Endothelial cell (in vitro differentiated cells): Measurements from ENCODE around the gene ACTR10. TPM values are rescaled to one million over a fixed set of nuclear protein-coding genes. Genes with fewer than 3 reads are reported as not detected.

Experiments used
- DNase-seq: peaks from one replicate; pipeline ENCODE4 v3.0.0; 2021; ENCODE audit warnings: low spot score
- H3K27ac Mint-ChIP-seq: one replicate; pipeline ENCODE4 v1.8.0; 2021; ENCODE audit warnings: mixed read lengths, inconsistent platforms; ENCODE audit not compliant: unreplicated experiment
- H3K27me3 Mint-ChIP-seq: one replicate; pipeline ENCODE4 v1.8.0; 2021; ENCODE audit warnings: mild to moderate bottlenecking, moderate library complexity, mixed read lengths, inconsistent platforms; ENCODE audit not compliant: unreplicated experiment
- H3K36me3 Mint-ChIP-seq: one replicate; pipeline ENCODE4 v1.8.0; 2021; ENCODE audit warnings: mild to moderate bottlenecking, low read depth, mixed read lengths, inconsistent platforms; ENCODE audit not compliant: unreplicated experiment
- H3K4me1 Mint-ChIP-seq: one replicate; pipeline ENCODE4 v1.8.0; 2021; ENCODE audit warnings: mild to moderate bottlenecking, mixed read lengths, inconsistent platforms; ENCODE audit not compliant: unreplicated experiment
- H3K4me3 Mint-ChIP-seq: one replicate; pipeline ENCODE4 v1.8.0; 2021; ENCODE audit warnings: mild to moderate bottlenecking, mixed read lengths, inconsistent platforms; ENCODE audit not compliant: unreplicated experiment
- H3K9me3 Mint-ChIP-seq: one replicate; pipeline ENCODE4 v1.8.0; 2021; ENCODE audit warnings: mixed read lengths, inconsistent platforms; ENCODE audit not compliant: unreplicated experiment
- total RNA-seq: library from RNA; stranded (reverse); fragmentation: NEBNext Ultra II Directional; extraction: Animal tissue kit (Norgen Biotek cat#: 25700); gene quantifications from one replicate; pipeline ENCODE4 v1.2.1, GENCODE V29; 2021; ENCODE audit not compliant: unreplicated experiment
- TF ChIP-seq, protein P1 (sequence below): fragments of 200-600 bp; sonication (generic); IDR thresholded peaks from one replicate; pipeline ENCODE4 v1.5.0; 2021; ENCODE audit warnings: antibody characterized with exemption; ENCODE audit not compliant: unreplicated experiment

The ACTR10 gene
- total RNA-seq, 1 donor from 2014 or later, result 50.2 TPM

DNA sequence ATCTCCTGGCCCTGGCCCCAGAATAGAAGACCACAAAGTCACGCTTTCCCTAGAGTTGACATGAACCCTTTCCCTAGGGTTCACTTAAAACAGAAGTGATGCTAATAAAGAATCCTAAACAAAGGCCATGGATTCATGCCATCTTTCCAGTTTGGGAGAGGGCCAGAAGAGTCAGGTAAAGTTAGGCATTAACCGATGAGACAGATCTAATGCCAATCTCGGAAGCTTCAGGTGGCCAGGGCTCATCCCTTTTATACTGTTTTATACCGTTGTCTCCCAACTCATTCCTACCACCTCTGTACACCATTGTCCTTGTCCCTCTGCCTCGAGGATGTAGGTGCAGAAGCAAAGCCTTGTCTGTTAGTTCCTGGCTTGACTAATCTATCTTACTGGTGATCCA lies 22.8 kb upstream of the ACTR10 start:
- Mint-ChIP-seq H3K27me3 (no peaks in the 10 kb centered on the region), H3K27ac (no peak overlapping the region), H3K4me1 (peaks cover 3% of the 10 kb centered on the region), H3K36me3 (no peaks in the 10 kb centered on the region), H3K9me3 (no peaks in the 10 kb centered on the region), H3K4me3 (no peak overlapping the region)
- TF ChIP-seq, protein P1, sequence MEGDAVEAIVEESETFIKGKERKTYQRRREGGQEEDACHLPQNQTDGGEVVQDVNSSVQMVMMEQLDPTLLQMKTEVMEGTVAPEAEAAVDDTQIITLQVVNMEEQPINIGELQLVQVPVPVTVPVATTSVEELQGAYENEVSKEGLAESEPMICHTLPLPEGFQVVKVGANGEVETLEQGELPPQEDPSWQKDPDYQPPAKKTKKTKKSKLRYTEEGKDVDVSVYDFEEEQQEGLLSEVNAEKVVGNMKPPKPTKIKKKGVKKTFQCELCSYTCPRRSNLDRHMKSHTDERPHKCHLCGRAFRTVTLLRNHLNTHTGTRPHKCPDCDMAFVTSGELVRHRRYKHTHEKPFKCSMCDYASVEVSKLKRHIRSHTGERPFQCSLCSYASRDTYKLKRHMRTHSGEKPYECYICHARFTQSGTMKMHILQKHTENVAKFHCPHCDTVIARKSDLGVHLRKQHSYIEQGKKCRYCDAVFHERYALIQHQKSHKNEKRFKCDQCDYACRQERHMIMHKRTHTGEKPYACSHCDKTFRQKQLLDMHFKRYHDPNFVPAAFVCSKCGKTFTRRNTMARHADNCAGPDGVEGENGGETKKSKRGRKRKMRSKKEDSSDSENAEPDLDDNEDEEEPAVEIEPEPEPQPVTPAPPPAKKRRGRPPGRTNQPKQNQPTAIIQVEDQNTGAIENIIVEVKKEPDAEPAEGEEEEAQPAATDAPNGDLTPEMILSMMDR, result no peak
- DNase-seq, result no peak

DNA sequence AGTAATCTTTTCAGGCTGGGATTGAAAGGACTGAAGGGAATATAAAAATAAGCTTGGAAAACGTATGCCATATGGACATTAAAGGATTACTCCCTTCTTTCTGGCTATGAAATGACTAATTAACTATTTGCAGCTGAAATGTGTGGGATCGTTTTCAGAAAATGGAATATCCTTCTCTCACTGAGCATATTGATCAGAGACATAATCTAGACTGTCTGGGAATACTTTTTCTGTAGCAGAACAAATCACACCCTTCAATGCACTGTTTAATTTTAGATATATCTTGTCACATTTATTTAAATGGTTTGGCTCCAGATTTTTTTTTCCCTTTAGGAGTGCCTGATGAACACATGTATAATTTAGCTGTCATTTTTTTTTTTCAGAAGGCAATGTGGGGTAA lies 10.8 kb upstream of the ACTR10 start:
- Mint-ChIP-seq H3K27ac (no peak overlapping the region), H3K4me3 (no peak overlapping the region), H3K36me3 (no peaks in the 10 kb centered on the region), H3K4me1 (peaks cover under 1% of the 10 kb centered on the region), H3K27me3 (no peaks in the 10 kb centered on the region), H3K9me3 (no peaks in the 10 kb centered on the region)
- TF ChIP-seq, protein P1, result no peak
- DNase-seq, result no peak

DNA sequence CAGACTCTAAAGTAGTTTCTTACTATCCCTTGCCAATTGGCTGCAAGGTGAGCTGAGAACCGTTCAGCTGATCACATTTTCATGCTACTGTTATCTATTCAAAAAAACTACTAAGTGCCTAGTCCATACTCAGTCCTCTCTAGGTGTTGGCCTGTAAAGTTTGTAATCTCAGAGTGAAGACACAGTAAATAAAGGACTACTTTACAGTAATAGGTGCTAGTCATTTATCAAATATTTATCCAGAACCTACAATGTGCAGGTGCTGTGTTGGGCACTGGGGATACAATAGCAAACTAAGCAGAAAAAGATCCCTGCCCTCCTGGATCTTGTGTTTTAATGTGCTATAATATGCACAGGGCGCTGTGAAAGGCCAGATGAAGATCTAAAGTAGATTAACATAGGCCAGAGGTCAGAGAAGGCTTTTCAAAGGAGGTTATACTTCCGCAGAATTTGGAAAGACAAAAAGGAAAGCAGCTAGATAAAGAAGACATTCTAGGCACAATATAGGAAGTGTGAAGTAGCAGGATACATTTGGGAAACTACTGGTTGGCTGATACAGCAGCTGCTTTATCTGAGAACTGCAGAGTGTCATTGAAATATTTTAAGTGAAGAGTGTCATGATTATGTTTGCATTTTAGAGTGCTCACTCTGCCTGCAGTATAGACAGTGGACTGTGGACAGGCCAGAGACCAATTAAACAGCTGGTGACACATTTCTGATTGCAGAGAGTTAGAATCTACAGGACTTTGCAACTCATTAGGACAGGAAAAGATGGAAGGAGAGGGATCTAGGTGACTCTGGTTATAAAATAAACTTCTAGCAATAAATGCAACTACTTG lies 8.0 kb upstream of the ACTR10 start:
- no peak overlapping the region for H3K27ac Mint-ChIP-seq

DNA sequence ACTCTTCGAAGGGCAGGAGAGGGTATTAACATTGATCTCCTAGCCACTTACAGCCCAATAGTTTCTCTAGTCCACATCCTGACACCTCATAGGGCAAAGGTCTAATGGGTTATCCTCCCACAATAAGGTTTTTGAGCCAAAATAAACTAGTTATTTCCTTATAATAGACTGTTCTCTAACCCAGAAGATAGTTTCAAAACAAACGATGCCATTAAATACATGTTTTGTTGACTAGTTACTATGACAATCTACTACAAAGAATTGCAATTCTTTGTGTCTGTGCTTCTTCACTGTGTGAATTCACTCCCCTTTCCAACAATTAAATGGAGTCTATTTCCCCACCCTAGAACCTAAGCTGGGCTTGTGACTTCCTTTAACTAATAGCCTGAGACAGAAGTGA lies 6.4 kb upstream of the ACTR10 start:
- Mint-ChIP-seq H3K36me3 (peaks cover 3% of the 10 kb centered on the region), H3K4me3 (no peak overlapping the region), H3K9me3 (no peaks in the 10 kb centered on the region), H3K4me1 (peaks cover 3% of the 10 kb centered on the region), H3K27me3 (no peaks in the 10 kb centered on the region), H3K27ac (no peak overlapping the region)
- TF ChIP-seq, protein P1, result no peak
- no peak for DNase-seq

More for the DNA sequence above, 8.0 kb upstream of the ACTR10 start:
- TF ChIP-seq, protein P1, result no peak
- no peak for DNase-seq
- no peaks in the 10 kb centered on the region for H3K27me3 Mint-ChIP-seq
- no peaks in the 10 kb centered on the region for H3K9me3 Mint-ChIP-seq
- H3K36me3 Mint-ChIP-seq, result no peaks in the 10 kb centered on the region
- H3K4me3 Mint-ChIP-seq, result no peak overlapping the region
- peaks cover 3% of the 10 kb centered on the region for H3K4me1 Mint-ChIP-seq

DNA sequence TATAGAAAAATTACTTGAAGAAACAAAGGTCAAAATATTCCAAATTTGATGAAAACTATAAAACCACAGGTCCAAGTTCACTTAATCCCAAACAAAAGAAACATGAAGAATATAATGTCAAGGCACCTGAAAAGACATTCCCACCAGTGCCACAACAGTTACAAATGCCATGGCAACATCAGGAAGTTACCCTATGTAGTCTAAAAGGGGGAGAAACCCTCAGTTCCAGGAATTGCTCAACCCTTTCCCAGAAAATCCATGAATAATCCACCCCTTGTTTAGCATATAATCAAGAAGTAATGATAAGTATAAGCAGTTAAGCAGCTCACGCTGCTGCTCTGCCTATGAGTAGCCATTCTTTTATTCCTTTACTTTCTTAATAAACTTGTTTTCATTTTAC lies 3.8 kb upstream of the ACTR10 start:
- Mint-ChIP-seq H3K4me1 (peaks cover 12% of the 10 kb centered on the region), H3K4me3 (no peak overlapping the region), H3K36me3 (peaks cover 3% of the 10 kb centered on the region), H3K9me3 (no peaks in the 10 kb centered on the region), H3K27me3 (peaks cover 4% of the 10 kb centered on the region), H3K27ac (no peak overlapping the region)
- TF ChIP-seq, protein P1, result no peak
- DNase-seq, result no peak
